ENCODE results near the gene PLA2G4E.
A peak's percentile ranks its signal among the peaks of the same experiment; 100 is the strongest.

Gene PLA2G4E

DNA sequence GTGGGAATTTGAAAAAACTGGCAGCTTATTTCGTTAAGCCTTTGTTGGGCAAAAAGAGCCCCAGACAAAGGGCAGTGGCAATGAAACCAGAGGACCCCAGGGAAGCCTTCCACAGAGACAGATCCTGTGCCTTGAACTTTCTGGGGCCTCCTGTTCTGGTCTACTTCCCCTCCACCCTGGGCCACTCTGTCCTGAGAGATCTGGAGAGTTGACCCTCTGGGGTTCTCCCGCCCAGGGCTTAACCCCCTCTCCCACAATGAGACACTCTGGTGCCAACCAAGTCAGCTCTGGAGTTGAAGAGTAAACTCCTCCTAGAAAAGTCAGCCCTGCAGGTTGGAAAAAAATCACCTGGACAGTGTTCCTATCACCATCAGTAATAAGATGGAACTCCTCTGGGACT, 69.3 kb downstream of the PLA2G4E start:
- no peak for DNase-seq

DNA sequence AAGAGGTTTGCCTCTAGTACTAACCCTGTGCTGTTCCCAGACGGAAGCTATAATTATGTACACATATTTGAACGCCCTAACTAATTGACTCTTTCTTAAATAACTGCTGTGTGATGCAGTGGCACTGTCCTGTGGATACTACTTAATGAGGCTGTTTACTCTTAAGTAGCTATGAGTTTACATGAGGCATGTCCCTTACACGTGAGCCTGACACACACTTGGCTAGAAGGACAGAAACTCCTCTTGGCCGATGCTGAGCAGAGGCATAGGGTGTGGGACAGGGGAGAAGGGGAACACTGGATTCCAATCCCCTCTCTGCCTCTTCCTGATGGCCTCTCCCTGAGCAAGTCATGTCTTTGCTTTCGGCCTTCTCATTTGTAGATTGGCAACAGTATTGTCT, 70.4 kb downstream of the PLA2G4E start:
- DNase-seq = no peak

- no peak for DNase-seq
These were observed 70.7 kb downstream of the PLA2G4E start for GRCh38 chr15:41950127-41950483.

- DNase-seq = no peak
These were observed 71.3 kb downstream of the PLA2G4E start for GRCh38 chr15:41949401-41950126.

GRCh38 chr15:41948490-41948889, 72.4 kb downstream of the PLA2G4E start:
- DNase-seq = no peak

GRCh38 chr15:41946970-41947369, 73.9 kb downstream of the PLA2G4E start:
- no peak for DNase-seq

GRCh38 chr15:41945731-41946130, 75.1 kb downstream of the PLA2G4E start:
- no peak for DNase-seq

DNA sequence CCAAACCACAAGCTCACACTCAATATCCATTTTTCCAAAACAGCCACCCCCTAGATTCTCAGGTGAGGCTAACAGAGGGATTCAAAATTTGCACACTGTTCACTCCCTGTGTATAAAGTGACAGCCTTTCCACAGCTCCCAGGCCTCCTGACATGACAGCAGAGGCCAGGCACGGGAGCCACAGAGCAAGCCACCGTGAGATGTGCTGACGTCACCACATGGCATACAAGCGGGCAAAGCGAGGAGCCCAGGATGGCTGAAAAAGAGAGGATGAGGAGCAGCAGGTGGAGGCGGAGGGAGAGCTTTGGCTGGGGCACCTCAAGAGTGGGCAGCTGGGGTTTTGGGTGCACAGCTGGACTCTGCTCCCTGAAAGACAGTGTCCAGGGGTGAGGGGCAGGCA, 75.6 kb downstream of the PLA2G4E start:
- DNase-seq = no peak

DNA sequence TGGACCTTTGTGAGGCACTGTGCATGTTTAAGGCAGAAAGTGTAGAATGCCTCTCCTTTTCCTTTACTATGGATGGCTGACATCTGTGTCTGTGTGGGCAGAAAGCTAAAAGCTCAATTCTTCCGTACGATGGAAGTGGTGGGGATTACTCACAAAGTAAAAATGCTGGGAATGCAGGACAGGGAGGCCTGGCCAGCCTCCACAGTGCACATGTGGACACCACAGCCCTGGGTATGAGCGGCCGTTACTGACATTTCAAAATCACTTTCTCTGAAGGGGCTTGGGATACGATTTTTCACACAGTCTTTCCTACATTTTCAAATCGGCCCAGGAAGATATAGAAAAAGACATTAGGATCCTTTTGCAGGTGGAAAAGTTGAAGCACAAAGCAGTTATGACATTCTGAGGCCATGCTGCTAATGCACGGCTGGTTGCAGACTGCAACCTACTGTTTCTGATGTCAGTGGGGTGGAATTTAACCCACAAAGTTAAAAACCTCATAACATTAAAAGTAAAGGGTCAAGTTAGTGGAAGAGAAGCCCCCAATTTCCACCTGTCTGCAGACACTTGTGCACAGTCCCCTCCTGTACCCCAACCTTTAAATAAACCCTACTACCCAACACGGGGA, 76.4 kb downstream of the PLA2G4E start:
- DNase-seq = no peak

- DNase-seq = no peak
These were observed 77.1 kb downstream of the PLA2G4E start for GRCh38 chr15:41943543-41944312.

DNA sequence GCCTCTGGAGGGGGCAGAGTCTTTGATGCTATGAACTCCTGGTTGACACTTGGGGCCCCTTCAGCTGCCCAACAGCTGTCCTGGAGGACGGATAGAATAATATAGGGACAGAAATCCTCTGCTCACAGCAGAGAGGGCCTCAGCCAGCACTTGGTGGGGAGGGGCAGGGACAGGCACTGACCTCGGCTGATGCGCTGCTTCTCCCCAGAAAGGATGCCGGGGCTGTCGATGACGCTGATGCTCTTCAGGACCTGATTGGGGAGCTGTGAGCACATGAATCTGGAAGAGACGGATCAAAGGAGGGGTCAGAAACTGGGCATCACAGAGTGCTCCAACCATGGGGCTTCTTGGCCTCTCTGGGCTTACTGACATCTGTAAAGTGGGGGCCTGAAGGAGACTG, 78.0 kb downstream of the PLA2G4E start:
- no peak for DNase-seq

- DNase-seq = no peak
These were observed 79.0 kb downstream of the PLA2G4E start for GRCh38 chr15:41941644-41942415.

DNA sequence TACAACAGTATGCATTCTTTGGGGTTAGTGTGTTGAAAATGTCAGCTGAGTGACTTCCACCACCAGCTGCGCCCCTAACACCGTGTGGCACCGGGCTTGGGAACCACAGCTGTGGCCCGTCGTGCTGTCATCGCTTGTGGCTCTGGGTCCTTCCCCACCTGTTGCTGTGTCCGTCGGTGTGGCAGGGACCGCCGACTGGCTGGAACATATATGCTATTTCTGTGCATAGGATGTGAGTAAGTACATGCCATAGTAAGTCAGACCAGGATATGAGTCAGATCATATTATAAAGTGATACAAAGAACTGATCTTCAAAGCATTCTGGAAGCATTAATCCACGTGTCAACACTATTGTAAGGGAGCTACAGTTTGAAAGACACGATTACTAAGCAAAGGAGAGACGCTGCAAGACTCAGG, 80.4 kb downstream of the PLA2G4E start:
- peak; percentile 58 for DNase-seq

DNA sequence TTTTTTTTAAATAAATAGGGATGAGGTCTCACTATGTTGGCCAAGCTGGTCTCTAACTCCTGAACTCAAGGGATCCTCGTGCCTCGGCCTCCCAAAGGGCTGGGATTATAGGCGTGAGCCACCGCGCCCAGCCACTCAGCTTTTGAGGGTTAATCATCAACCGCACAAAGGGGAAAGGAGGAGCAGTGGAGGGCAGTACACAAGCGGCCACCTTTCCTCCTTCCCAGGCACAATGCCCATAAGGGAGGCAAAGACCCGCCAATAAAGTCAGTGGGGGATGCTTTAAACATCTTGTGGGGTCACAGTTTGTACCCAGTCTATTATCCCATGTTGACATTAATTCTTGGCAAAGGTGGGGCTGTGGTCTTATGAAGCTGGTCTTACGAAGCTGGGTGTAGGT, 80.9 kb downstream of the PLA2G4E start:
- DNase-seq = no peak

DNA sequence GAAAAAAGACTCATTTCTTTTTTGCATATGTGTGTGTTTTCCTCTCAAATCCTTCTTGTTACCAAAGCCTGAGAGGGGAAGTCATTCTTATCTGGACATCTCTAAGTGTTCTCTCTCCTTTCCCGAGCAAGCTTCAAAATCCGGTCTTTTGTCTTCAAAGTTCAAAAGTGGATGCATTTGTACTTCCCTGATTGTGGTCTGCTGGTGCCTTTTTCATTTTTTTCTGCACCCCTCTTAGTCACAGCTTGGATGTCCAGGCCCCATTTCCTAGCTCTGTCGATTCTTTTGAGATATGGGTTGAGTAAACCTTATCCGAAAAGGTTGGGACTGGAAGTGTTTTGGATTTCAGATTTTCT, 83.3 kb downstream of the PLA2G4E start:
- DNase-seq = no peak

DNA sequence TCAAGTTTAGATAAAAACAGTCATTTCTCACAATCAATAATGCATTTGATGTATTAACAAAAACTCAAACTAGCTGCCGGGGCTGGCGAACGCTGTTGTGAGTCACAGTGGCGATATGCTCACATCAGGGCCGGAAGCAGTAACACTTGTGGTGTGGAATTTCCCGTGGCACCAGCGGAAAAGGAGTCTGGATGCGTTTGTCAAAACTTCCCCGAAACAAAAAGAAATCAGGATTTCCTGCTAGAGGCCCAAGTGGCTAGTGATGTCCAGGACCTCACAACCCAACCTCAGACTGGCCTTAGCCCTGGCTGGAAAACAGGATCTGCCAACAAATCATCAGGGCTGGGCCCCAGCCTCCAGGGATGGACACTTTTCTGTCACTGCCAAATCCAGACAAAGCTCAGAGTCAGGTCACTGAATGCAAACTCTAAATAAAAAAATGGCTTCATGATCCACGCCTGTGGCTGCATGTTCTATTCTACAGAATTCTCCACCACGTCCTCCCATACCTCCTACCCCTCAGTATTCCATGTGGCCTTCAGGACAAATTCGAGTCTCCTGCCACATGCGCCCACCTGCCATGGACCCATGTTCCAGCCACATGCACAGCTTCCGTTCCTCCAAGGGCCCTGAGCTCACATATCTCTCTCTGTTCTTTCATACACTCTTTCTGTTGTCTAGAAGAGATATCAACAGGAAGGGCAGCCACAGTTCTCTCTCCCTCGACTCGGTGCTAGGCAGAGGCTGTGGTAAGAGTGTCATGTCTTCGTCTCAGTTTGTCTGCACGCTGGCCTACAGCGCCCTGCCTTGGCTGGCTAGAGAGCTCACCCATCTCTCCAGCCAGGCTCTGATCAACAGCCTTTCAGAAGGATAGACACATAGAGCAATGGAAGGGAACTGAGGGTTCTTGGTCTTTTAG, 83.9 kb downstream of the PLA2G4E start:
- DNase-seq = peak; percentile 83

DNA sequence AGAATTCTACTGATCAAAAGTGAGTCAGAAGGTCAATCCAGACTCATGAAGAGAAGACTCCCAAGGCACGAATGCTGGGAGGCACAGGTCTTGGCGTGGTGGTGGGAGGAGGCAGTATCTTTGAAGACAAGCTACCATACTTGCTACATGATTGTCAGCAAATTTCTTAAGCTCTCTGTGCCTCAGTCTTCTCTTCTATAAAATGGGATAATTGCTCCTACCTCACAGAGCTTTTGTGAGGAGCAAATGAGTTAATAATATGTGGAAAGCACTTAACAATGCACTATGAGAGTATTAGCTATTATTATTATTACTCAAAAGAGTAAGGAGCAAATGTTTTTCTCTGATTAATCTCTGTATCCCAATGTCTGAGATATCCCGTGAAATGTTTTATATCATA, 84.7 kb downstream of the PLA2G4E start:
- DNase-seq = no peak

DNA sequence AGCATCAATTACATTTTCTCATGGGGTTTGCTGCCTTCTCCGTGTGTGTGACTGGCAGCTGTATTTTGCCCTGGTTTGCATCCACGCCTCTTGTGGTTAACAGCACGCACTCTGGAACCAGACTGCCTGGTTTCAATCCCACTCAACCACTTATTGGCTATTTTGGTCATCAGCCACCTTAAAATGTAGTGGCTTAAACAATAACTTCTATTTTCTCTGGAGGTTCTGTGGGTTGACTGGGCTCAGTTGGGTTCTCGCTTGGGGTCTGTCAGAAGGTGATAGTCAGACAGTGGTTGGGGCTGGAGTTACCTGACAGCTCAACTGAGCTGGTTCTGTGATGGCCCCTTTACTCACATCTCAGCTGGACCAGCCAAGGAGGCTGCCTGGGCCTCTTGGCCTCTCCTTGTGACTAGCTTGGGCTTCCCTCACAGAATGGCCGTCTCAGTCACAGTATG, 85.2 kb downstream of the PLA2G4E start:
- no peak for DNase-seq

- DNase-seq = peak; percentile 86
These were observed 86.0 kb downstream of the PLA2G4E start for GRCh38 chr15:41934843-41935242.

- peak; percentile 45 for DNase-seq
These were observed 87.1 kb downstream of the PLA2G4E start for GRCh38 chr15:41933771-41934170.

GRCh38 chr15:41933326-41933725, 87.5 kb downstream of the PLA2G4E start:
- no peak for DNase-seq

Measured in CD4-positive, alpha-beta T cell treated with Interleukin-17A for 4 hours (primary cell).